HG03354 (cell line): Measurements from ENCODE around the gene MGRN1.

ENCODE experiments used
- ATAC-seq: cut with Tn5 transposase; IDR thresholded peaks from one replicate; pipeline ENCODE4 v1.9.1; 2021; ENCODE audit warnings: mild to moderate bottlenecking; ENCODE audit not compliant: unreplicated experiment, poor library complexity, severe bottlenecking

Gene MGRN1

GRCh38 chr16:4693956-4694641 lies 69.5 kb downstream of the MGRN1 start:
- ATAC-seq: peak; percentile 14

- ATAC-seq: no peak
Observed at GRCh38 chr16:4694642-4695451, 70.2 kb downstream of the MGRN1 start.

GRCh38 chr16:4695473-4696171 lies 71.0 kb downstream of the MGRN1 start:
- no peak for ATAC-seq

- no peak for ATAC-seq
Observed at GRCh38 chr16:4696172-4696904, 71.7 kb downstream of the MGRN1 start.

GRCh38 chr16:4696905-4697847 lies 72.5 kb downstream of the MGRN1 start:
- no peak for ATAC-seq

GRCh38 chr16:4697848-4698291 lies 73.2 kb downstream of the MGRN1 start:
- ATAC-seq: no peak

- ATAC-seq: no peak
Observed at GRCh38 chr16:4698321-4699045, 73.9 kb downstream of the MGRN1 start.

GRCh38 chr16:4699046-4699556 lies 74.5 kb downstream of the MGRN1 start:
- ATAC-seq: no peak

- ATAC-seq: no peak
Observed at GRCh38 chr16:4700380-4700996, 75.9 kb downstream of the MGRN1 start.

GRCh38 chr16:4700997-4701743 lies 76.5 kb downstream of the MGRN1 start:
- ATAC-seq: no peak

GRCh38 chr16:4701791-4702465 lies 77.3 kb downstream of the MGRN1 start:
- no peak for ATAC-seq

GRCh38 chr16:4702466-4702808 lies 77.8 kb downstream of the MGRN1 start:
- ATAC-seq: no peak

- no peak for ATAC-seq
Observed at GRCh38 chr16:4703906-4704305, 79.3 kb downstream of the MGRN1 start.

GRCh38 chr16:4704491-4704890 lies 79.9 kb downstream of the MGRN1 start:
- no peak for ATAC-seq

GRCh38 chr16:4704913-4705312 lies 80.3 kb downstream of the MGRN1 start:
- ATAC-seq: no peak

- no peak for ATAC-seq
Observed at GRCh38 chr16:4706871-4707270, 82.2 kb downstream of the MGRN1 start.

- no peak for ATAC-seq
Observed at GRCh38 chr16:4709481-4709880, 84.9 kb downstream of the MGRN1 start.
